Naive thymus-derived CD4-positive, alpha-beta T cell (primary cell): ENCODE data around the gene CNTN6. TPM values are rescaled to one million over a fixed set of nuclear protein-coding genes. Genes with fewer than 3 reads are reported as not detected.

ENCODE experiments used
- ATAC-seq: fragments of 150-1000 bp; cut with Tn5 transposase; 2 replicates; pipeline ENCODE4 v1.10.0; 2021; ENCODE audit warnings: mild to moderate bottlenecking, moderate library complexity
- CTCF ChIA-PET: fragments of 350-600 bp; sonication (Branson Sonifier 250); formaldehyde crosslinking; loops from one replicate; lab custom pipeline; 2021; ENCODE audit warnings: antibody characterized with exemption; lab: Charles Lee
- POLR2A ChIA-PET: fragments of 350-600 bp; sonication (Branson Sonifier 250); formaldehyde crosslinking; loops from one replicate; lab custom pipeline; 2021; ENCODE audit warnings: antibody characterized with exemption, inconsistent platforms; lab: Charles Lee
- DNase-seq, 9 donors: peaks; one replicate each; pipeline versions ENCODE4 v3.0.0 to v3.0.0-alpha.2; 2020 to 2022; ENCODE audit warnings: mixed read lengths in 1 of 9
- H3K27ac ChIP-seq: one replicate; pipeline ENCODE4 v1.7.0; 2013; ENCODE audit warnings: mild to moderate bottlenecking, low read depth, low read length, moderate library complexity
- H3K27me3 ChIP-seq, 2 donors: one replicate each; pipeline ENCODE4 v1.7.0; 2013; ENCODE audit warnings: low read length in 2 of 2, mild to moderate bottlenecking in 2 of 2, moderate library complexity in 2 of 2; ENCODE audit not compliant: control insufficient read depth in 2 of 2, insufficient read depth in 2 of 2
- H3K36me3 ChIP-seq, 3 experiments: 1 replicate in 2 of 3; 2 replicates in 1 of 3; pipeline ENCODE4 v1.7.0; 2013; ENCODE audit warnings: low read length in 3 of 3, mild to moderate bottlenecking in 3 of 3, moderate library complexity in 1 of 3; ENCODE audit not compliant: insufficient read depth in 3 of 3, control insufficient read depth in 2 of 3
- H3K4me1 ChIP-seq, 2 donors: one replicate each; pipeline ENCODE4 v1.7.0; 2013; ENCODE audit warnings: low read length in 2 of 2, mild to moderate bottlenecking in 2 of 2, moderate library complexity in 1 of 2; ENCODE audit not compliant: control insufficient read depth in 2 of 2, insufficient read depth in 2 of 2
- H3K4me3 ChIP-seq: 2 replicates; pipeline ENCODE4 v1.7.0; 2013; ENCODE audit warnings: mild to moderate bottlenecking, low read length
- H3K9me3 ChIP-seq, 3 experiments: 1 replicate in 2 of 3; 2 replicates in 1 of 3; pipeline ENCODE4 v1.7.0; 2013; ENCODE audit warnings: low read length in 3 of 3; ENCODE audit not compliant: control insufficient read depth in 2 of 3
- H3K27ac Mint-ChIP-seq, 9 donors: one replicate each; pipeline ENCODE4 v1.8.0; 2020 to 2022; ENCODE audit warnings: mixed read lengths in 9 of 9, mild to moderate bottlenecking in 8 of 9, moderate library complexity in 5 of 9, inconsistent platforms in 2 of 9
- H3K27me3 Mint-ChIP-seq, 5 donors: one replicate each; pipeline ENCODE4 v1.8.0; 2021 to 2022; ENCODE audit warnings: mixed read lengths in 5 of 5, mild to moderate bottlenecking in 1 of 5
- H3K36me3 Mint-ChIP-seq, 5 donors: one replicate each; pipeline ENCODE4 v1.8.0; 2020 to 2022; ENCODE audit warnings: mixed read lengths in 5 of 5, mild to moderate bottlenecking in 3 of 5, inconsistent platforms in 1 of 5
- H3K4me1 Mint-ChIP-seq, 7 donors: one replicate each; pipeline ENCODE4 v1.8.0; 2020 to 2022; ENCODE audit warnings: mixed read lengths in 7 of 7, mild to moderate bottlenecking in 3 of 7, inconsistent platforms in 1 of 7
- H3K4me3 Mint-ChIP-seq, 10 donors: one replicate each; pipeline ENCODE4 v1.8.0; 2020 to 2022; ENCODE audit warnings: mild to moderate bottlenecking in 10 of 10, mixed read lengths in 10 of 10, moderate library complexity in 6 of 10, inconsistent platforms in 2 of 10
- H3K9me3 Mint-ChIP-seq, 11 donors: one replicate each; pipeline ENCODE4 v1.8.0; 2020 to 2022; ENCODE audit warnings: mixed read lengths in 11 of 11, mild to moderate bottlenecking in 4 of 11, inconsistent platforms in 1 of 11, moderate library complexity in 1 of 11
- intact Hi-C, 2 donors: fragments of 100-400 bp; cut with micrococcal nuclease; formaldehyde crosslinking; loops; one replicate each; pipeline ENCODE4 v1.15.1; 2023
- polyA plus RNA-seq, 2 donors: library from polyadenylated mRNA; unstranded; fragments of 300-500 nt; fragmentation: Illumina TruSeq; gene quantifications; one replicate each; pipeline ENCODE4 v1.2.3, GENCODE V29; 2021
- total RNA-seq, 6 experiments: library from RNA in 5 of 6; stranded (reverse) in 5 of 6; gene quantifications; 1 replicate in 5 of 6; 2 replicates in 1 of 6; pipeline ENCODE4 v1.2.3 and lab custom pipeline; 2021 to 2026

The CNTN6 gene
- total and polyA plus RNA-seq, 7 experiments from 2014 or later = not detected

- CTCF ChIA-PET = no interaction called here
These were observed 199.8 kb downstream of the CNTN6 start for GRCh38 chr3:1292571-1293071.

GRCh38 chr3:1294586-1294985, 201.8 kb downstream of the CNTN6 start:
- Mint-ChIP-seq H3K4me3 (no peak overlapping the region), H3K27me3 (no peaks in the 10 kb centered on the region), H3K9me3 (peaks cover 0 to 21% (median 3%) of the 10 kb centered on the region in 11 donors), H3K27ac (no peak overlapping the region), H3K4me1 (no peaks in the 10 kb centered on the region), H3K36me3 (no peaks in the 10 kb centered on the region)
- ATAC-seq (no peak), DNase-seq (no peak)
- Histone ChIP-seq H3K4me3 (no peak overlapping the region), H3K4me1 (no peaks in the 10 kb centered on the region), H3K9me3 (no peaks in the 10 kb centered on the region), H3K27ac (no peak overlapping the region), H3K36me3 (no peaks in the 10 kb centered on the region), H3K27me3 (no peaks in the 10 kb centered on the region)
- intact Hi-C loops = no loop called here
- ChIA-PET CTCF (no interaction called here), POLR2A (no interaction called here)

More at GRCh38 chr3:1292571-1293071, 199.8 kb downstream of the CNTN6 start:
- Histone ChIP-seq H3K9me3 (no peaks in the 10 kb centered on the region), H3K4me3 (no peak overlapping the region), H3K4me1 (no peaks in the 10 kb centered on the region), H3K27me3 (no peaks in the 10 kb centered on the region), H3K27ac (no peak overlapping the region), H3K36me3 (no peaks in the 10 kb centered on the region)
- intact Hi-C loops = no loop called here
- Mint-ChIP-seq H3K4me3 (no peak overlapping the region), H3K9me3 (peaks cover 0 to 28% (median 4%) of the 10 kb centered on the region in 11 donors), H3K27ac (no peak overlapping the region), H3K27me3 (no peaks in the 10 kb centered on the region), H3K4me1 (no peaks in the 10 kb centered on the region), H3K36me3 (no peaks in the 10 kb centered on the region)
- DNase-seq (no peak), ATAC-seq (no peak)
- POLR2A ChIA-PET = no interaction called here

GRCh38 chr3:1318296-1319005, 225.6 kb downstream of the CNTN6 start:
- ChIA-PET POLR2A (no interaction called here), CTCF (no interaction called here)
- Histone ChIP-seq H3K4me3 (no peak overlapping the region), H3K36me3 (no peaks in the 10 kb centered on the region), H3K27ac (no peak overlapping the region), H3K27me3 (no peaks in the 10 kb centered on the region), H3K9me3 (no peaks in the 10 kb centered on the region), H3K4me1 (no peaks in the 10 kb centered on the region)
- H3K4me3 Mint-ChIP-seq = no peak overlapping the region
- ATAC-seq (no peak), DNase-seq (no peak)
- no peak overlapping the region for H3K27ac Mint-ChIP-seq
- peaks cover 0 to 10% (median 0%) of the 10 kb centered on the region in 11 donors for H3K9me3 Mint-ChIP-seq
- no peaks in the 10 kb centered on the region for H3K4me1 Mint-ChIP-seq
- no peaks in the 10 kb centered on the region for H3K27me3 Mint-ChIP-seq
- H3K36me3 Mint-ChIP-seq = no peaks in the 10 kb centered on the region
- intact Hi-C loops = no loop called here

- intact Hi-C loops = no loop called here
- Histone ChIP-seq H3K36me3 (no peaks in the 10 kb centered on the region), H3K4me3 (no peak overlapping the region), H3K4me1 (no peaks in the 10 kb centered on the region), H3K27ac (no peak overlapping the region), H3K27me3 (no peaks in the 10 kb centered on the region), H3K9me3 (no peaks in the 10 kb centered on the region)
- ChIA-PET POLR2A (no interaction called here), CTCF (no interaction called here)
- Mint-ChIP-seq H3K9me3 (peaks cover 0 to 20% (median 5%) of the 10 kb centered on the region in 11 donors), H3K4me1 (no peaks in the 10 kb centered on the region), H3K4me3 (no peak overlapping the region), H3K27me3 (no peaks in the 10 kb centered on the region), H3K36me3 (no peaks in the 10 kb centered on the region), H3K27ac (no peak overlapping the region)
- no peak for ATAC-seq
- no peak for DNase-seq
These were observed 233.7 kb downstream of the CNTN6 start for GRCh38 chr3:1326546-1326945.

- Histone ChIP-seq H3K9me3 (no peaks in the 10 kb centered on the region), H3K27me3 (no peaks in the 10 kb centered on the region), H3K27ac (no peak overlapping the region), H3K36me3 (no peaks in the 10 kb centered on the region), H3K4me1 (no peaks in the 10 kb centered on the region), H3K4me3 (no peak overlapping the region)
- no peaks in the 10 kb centered on the region for H3K27me3 Mint-ChIP-seq
- intact Hi-C loops = no loop called here
- H3K4me3 Mint-ChIP-seq = no peak overlapping the region
- ChIA-PET CTCF (no interaction called here), POLR2A (no interaction called here)
- no peaks in the 10 kb centered on the region for H3K36me3 Mint-ChIP-seq
- H3K9me3 Mint-ChIP-seq = peaks cover 0 to 25% (median 2%) of the 10 kb centered on the region in 11 donors
- no peak for DNase-seq
- no peak overlapping the region for H3K27ac Mint-ChIP-seq
- no peaks in the 10 kb centered on the region for H3K4me1 Mint-ChIP-seq
- ATAC-seq = no peak
These were observed 237.3 kb downstream of the CNTN6 start for GRCh38 chr3:1330107-1330506.

GRCh38 chr3:1346386-1346785, 253.6 kb downstream of the CNTN6 start:
- intact Hi-C loops = no loop called here
- CTCF ChIA-PET = no interaction called here

GRCh38 chr3:1348547-1348946, 255.7 kb downstream of the CNTN6 start:
- ATAC-seq (no peak), DNase-seq (no peak)
- H3K9me3 ChIP-seq = no peaks in the 10 kb centered on the region
- H3K27me3 ChIP-seq = no peaks in the 10 kb centered on the region
- no peaks in the 10 kb centered on the region for H3K36me3 ChIP-seq
- H3K36me3 Mint-ChIP-seq = no peaks in the 10 kb centered on the region
- peaks cover 0 to 6% (median 0%) of the 10 kb centered on the region in 11 donors for H3K9me3 Mint-ChIP-seq
- no peak overlapping the region for H3K27ac ChIP-seq
- intact Hi-C loops = no loop called here
- ChIA-PET CTCF (no interaction called here), POLR2A (no interaction called here)
- H3K4me3 Mint-ChIP-seq = no peak overlapping the region
- no peak overlapping the region for H3K4me3 ChIP-seq
- no peaks in the 10 kb centered on the region for H3K4me1 ChIP-seq
- H3K27ac Mint-ChIP-seq = no peak overlapping the region
- no peaks in the 10 kb centered on the region for H3K27me3 Mint-ChIP-seq
- no peaks in the 10 kb centered on the region for H3K4me1 Mint-ChIP-seq

More at GRCh38 chr3:1346386-1346785, 253.6 kb downstream of the CNTN6 start:
- H3K27me3 Mint-ChIP-seq = no peaks in the 10 kb centered on the region
- no peak overlapping the region for H3K27ac ChIP-seq
- no peak for DNase-seq
- no peak overlapping the region for H3K4me3 ChIP-seq
- H3K9me3 Mint-ChIP-seq = peaks cover 0 to 7% (median 2%) of the 10 kb centered on the region in 11 donors
- ATAC-seq = no peak
- no peaks in the 10 kb centered on the region for H3K9me3 ChIP-seq
- H3K4me3 Mint-ChIP-seq = no peak overlapping the region
- H3K27ac Mint-ChIP-seq = no peak overlapping the region
- H3K27me3 ChIP-seq = no peaks in the 10 kb centered on the region
- POLR2A ChIA-PET = no interaction called here
- H3K4me1 ChIP-seq = no peaks in the 10 kb centered on the region
- H3K4me1 Mint-ChIP-seq = no peaks in the 10 kb centered on the region
- no peaks in the 10 kb centered on the region for H3K36me3 ChIP-seq
- H3K36me3 Mint-ChIP-seq = no peaks in the 10 kb centered on the region
